ENCODE data around the gene RIPPLY3. TPM values are rescaled to one million over a fixed set of nuclear protein-coding genes. Genes with fewer than 3 reads are reported as not detected.

RIPPLY3 gene
- total and polyA plus RNA-seq, 7 experiments from 2014 or later = not detected

Other genes with a start within 250 kb of the RIPPLY3 start
- gene HLCS, start 40.0 kb upstream of the RIPPLY3 start, total RNA-seq = 10 to 100 TPM in 3 of 5 experiments, 1 to 10 TPM in 2; 8.8 to 19.3 (median 12.2) TPM
- gene HLCS, start 40.0 kb upstream of the RIPPLY3 start, polyA plus RNA-seq = 1 to 10 TPM; 7.0 to 8.0 TPM
- gene PIGP, start 66.4 kb downstream of the RIPPLY3 start, total RNA-seq = 10 to 100 TPM in 4 of 5 experiments, 1 to 10 TPM in 1; 9.1 to 26.7 (median 15.3) TPM
- 10 to 100 TPM; 30.0 to 40.5 TPM for gene PIGP, start 66.4 kb downstream of the RIPPLY3 start, polyA plus RNA-seq
- gene TTC3, start 66.6 kb downstream of the RIPPLY3 start, total RNA-seq = 100 to 1,000 TPM in 4 of 5 experiments, 10 to 100 TPM in 1; 66.6 to 208 (median 154) TPM
- 100 to 1,000 TPM in 1 of 2 donors, 10 to 100 TPM in 1; 67.3 to 139 TPM for gene TTC3, start 66.6 kb downstream of the RIPPLY3 start, polyA plus RNA-seq